AG09309 (cell line): Measurements from ENCODE around the gene GUCD1.

ENCODE experiments used
- DNase-seq: peaks from one replicate; pipeline ENCODE4 v3.0.0-alpha.2; 2010; ENCODE audit warnings: low read depth
- H3K4me3 ChIP-seq: 2 replicates; pipeline ENCODE4 v1.5.1; 2011; ENCODE audit warnings: mild to moderate bottlenecking, low read depth, low read length, moderate library complexity; ENCODE audit not compliant: control insufficient read depth
- TF ChIP-seq, protein P1 (sequence below): IDR thresholded peaks from 2 replicates; pipeline ENCODE4 v1.5.1; 2011; ENCODE audit warnings: mild to moderate bottlenecking, low read depth, low read length, inconsistent platforms; ENCODE audit not compliant: insufficient read depth, control insufficient read depth; ENCODE audit errors: missing control alignments

Gene GUCD1

DNA sequence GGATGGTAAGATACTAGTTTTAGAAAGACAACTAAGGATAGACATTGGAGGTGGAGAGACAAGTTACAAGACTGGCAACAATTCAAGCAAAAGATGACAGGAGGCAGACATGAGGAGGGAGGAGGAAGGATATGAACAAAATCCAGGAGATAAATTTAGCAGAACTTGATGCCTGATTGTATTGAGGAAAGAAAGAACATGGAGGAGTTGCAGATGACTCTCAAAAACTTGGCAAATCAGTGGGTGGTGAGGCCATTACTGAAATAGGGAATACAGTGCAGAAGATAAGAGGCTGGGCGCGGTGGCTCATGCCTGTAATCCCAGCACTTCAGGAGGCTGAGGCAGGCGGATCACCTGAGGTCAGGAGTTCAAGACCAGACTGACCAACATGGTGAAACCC lies 62.5 kb downstream of the GUCD1 start:
- no peak for DNase-seq
- TF ChIP-seq, protein P1, sequence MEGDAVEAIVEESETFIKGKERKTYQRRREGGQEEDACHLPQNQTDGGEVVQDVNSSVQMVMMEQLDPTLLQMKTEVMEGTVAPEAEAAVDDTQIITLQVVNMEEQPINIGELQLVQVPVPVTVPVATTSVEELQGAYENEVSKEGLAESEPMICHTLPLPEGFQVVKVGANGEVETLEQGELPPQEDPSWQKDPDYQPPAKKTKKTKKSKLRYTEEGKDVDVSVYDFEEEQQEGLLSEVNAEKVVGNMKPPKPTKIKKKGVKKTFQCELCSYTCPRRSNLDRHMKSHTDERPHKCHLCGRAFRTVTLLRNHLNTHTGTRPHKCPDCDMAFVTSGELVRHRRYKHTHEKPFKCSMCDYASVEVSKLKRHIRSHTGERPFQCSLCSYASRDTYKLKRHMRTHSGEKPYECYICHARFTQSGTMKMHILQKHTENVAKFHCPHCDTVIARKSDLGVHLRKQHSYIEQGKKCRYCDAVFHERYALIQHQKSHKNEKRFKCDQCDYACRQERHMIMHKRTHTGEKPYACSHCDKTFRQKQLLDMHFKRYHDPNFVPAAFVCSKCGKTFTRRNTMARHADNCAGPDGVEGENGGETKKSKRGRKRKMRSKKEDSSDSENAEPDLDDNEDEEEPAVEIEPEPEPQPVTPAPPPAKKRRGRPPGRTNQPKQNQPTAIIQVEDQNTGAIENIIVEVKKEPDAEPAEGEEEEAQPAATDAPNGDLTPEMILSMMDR: no peak
- no peak overlapping the region for H3K4me3 ChIP-seq
